Stimulated activated CD8-positive, alpha-beta memory T cell treated with anti-CD3 and anti-CD28 coated beads, Interleukin-12 subunit alpha, Interleukin-12 subunit beta, amount 100 ng/mL, for 4 hours (primary cell): ENCODE data around the gene QRFPR.
"Not testable (repeated sequence)": the region's sequence is repeated elsewhere in the genome, so short reads cannot be mapped to it uniquely, and the experiment has no call there.

Experiments
- DNase-seq: peaks from one replicate; pipeline ENCODE4 v3.0.0-alpha.2; 2020; ENCODE audit warnings: low read depth

Gene QRFPR

DNA sequence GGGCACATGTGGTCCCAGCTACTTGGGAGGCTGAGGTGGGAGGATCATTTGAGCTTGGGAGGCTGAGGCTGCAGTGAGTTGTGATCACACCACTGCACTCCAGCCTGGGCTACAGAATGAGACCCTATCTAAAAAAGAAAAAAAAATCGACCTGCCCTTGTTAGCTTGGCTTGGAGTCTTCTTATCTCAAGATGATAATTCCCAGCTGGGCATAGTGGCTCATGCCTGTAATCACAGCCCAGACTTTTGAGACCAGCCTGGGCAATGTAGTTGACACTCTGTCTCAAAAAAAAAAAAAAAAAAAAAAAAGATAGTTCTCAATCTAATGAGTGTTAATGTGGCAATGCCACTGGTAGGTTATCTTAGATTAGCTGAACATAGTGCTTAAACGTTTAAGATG is 41.0 kb downstream of the QRFPR start:
- no peak for DNase-seq

GRCh38 chr4:121339307-121339706 is 41.5 kb downstream of the QRFPR start:
- no peak for DNase-seq

- no peak for DNase-seq
These were observed 42.3 kb downstream of the QRFPR start for GRCh38 chr4:121338518-121338917.

GRCh38 chr4:121336706-121337105 is 44.1 kb downstream of the QRFPR start:
- no peak for DNase-seq

- DNase-seq: no peak
These were observed 50.6 kb downstream of the QRFPR start for GRCh38 chr4:121330180-121330665.

DNA sequence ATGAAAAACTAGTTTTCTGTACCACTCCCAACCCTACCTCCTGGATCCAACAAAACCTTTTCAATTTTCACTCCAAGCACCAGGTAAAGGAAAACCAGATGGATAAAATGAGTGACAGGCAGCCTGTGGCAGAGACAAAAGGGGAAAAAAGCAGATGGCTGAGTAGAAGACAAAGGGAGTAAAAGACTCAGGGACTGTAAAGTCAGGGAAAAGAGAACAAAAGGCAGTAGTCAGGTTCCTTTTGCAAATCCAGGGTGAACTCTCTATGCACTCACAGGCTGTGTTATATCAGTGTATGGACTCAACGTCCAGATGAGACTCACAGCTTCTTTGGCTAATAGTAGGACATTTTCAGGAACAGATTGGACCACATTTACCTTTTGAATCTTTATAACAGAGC is 54.2 kb downstream of the QRFPR start:
- DNase-seq: no peak

DNA sequence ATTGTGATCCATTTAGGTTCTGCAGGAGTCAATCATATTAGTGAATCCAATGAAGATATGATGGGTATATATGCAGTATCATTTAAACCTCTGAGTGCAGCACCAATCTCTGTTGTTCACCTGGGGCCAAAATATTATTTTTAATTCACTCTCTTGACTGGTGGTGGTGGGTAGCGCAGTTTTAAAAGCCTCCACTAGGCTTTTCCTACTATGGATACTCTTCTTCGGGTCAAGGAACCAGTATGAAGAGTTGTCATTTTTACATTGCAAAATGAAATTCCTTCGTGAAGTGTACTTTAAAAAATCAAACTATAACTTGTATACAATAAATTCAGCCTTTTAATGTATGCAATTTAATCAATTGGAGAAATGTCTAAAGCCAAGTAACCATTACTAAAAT is 56.5 kb downstream of the QRFPR start:
- DNase-seq: no peak

- DNase-seq: no peak
These were observed 59.4 kb downstream of the QRFPR start for GRCh38 chr4:121321466-121321865.

DNA sequence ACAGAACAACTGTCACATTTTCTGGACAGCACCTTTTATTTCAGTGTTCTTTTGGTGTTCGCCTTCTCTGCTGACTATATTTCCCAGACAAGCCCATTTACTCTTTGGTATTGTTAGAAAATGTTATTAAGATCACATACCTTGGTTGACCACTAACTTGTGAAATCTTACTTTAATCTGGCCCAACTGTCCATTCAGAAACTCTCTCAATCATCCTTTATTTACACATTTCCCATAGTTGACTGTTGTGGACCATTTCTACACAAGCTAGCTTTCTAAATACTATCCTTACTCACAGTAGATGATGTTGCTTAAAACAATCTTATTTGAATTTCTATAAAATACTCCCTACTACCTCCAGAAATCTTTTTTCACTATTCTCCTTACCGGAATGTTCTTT is 64.7 kb downstream of the QRFPR start:
- DNase-seq: no peak

- not testable (repeated sequence) for DNase-seq
These were observed 67.4 kb downstream of the QRFPR start for GRCh38 chr4:121313430-121313829.

DNA sequence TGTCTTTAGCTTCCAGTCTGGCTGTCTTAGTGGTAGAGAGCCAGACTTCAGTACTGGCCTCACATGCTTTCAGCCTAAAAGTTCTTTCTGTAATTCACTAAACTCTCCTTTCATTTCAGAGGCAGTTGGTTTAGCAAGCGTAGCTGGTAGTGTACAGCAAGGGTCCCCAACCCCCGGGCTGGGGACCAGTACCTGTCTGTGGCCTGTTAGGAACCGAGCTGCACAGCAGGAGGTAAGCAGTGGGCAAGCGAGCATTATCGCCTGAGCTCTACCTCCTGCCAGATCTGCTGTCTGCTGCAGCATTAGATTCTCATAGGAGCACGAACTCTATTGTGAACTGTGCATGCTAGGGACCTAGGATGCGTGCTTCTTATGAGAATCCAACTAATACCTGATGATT is 72.0 kb downstream of the QRFPR start:
- DNase-seq: no peak

- no peak for DNase-seq
These were observed 72.5 kb downstream of the QRFPR start for GRCh38 chr4:121308328-121308663.

GRCh38 chr4:121307445-121308327 is 73.1 kb downstream of the QRFPR start:
- DNase-seq: no peak

- no peak for DNase-seq
These were observed 73.9 kb downstream of the QRFPR start for GRCh38 chr4:121306931-121307330.

DNA sequence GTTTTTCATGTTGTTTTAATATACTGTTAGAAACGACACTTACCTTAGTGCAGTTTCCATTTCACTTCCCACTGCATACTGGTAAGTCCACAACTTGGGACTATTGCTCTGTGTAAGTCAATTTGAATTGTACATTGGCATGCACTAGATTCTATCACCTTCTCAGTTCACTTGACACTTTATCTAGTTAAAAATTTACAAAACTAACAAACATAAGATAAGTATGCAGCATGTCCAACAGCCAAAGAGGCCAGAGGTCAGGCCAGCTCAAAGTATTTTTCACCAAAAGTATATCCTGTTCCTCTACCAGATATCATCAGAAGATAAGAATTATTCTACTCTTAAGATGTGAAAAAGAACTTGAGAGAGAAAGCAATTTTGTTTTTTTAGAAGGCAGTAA is 75.9 kb downstream of the QRFPR start:
- DNase-seq: no peak

- no peak for DNase-seq
These were observed 81.5 kb downstream of the QRFPR start for GRCh38 chr4:121299367-121299766.

DNA sequence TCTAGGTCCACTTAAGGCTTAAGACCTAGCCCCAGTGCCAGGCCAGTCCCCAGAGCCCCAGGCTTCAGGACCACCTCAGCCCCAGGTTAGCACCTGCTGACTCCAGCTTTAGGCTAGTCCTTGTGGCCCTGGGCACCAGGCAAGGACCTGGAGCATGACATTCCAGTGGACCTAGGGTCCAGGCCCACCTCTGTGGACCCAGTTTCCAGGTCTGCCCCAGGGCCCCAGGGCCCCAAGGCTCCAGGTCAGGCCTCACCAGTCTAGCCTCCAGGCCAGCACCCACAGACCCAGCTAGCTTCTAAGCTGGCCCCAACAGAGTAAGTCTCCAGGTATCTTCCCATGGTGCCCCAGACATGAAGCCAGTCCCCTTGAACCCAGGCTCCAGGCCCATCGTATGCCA is 97.5 kb downstream of the QRFPR start:
- no peak for DNase-seq

DNA sequence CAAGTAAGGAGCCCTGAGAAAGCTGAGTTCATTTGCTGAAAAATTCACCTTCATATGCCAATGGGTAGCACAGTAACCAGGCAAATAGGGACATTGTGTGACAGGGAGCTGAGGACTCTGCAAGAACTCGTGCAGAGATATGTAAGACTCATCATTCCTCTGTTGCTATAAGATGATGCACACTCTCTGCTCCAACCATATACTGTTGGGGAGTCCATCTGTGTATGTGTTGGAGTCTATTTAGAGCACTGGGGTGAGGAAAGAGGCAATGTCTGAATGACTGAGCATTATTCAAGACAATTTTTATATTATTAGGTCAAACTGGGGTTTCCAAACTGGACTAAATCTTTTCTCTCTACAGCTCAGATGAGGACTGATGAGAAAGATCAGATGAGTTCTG is 100.4 kb downstream of the QRFPR start:
- DNase-seq: no peak

GRCh38 chr4:121278811-121279368 is 101.9 kb downstream of the QRFPR start:
- no peak for DNase-seq
